K562 (cell line): ENCODE measurements around the gene PRKAG1. TPM values are rescaled to one million over a fixed set of nuclear protein-coding genes. Genes with fewer than 3 reads are reported as not detected.

Experiments
- GABPB1 ChIP-seq: sonication (generic); formaldehyde crosslinking; IDR thresholded peaks from 2 replicates; pipeline ENCODE4 v1.8.0; 2022; ENCODE audit warnings: mild to moderate bottlenecking, missing genetic modification reagents
- ILF3 ChIP-seq: fragments of 450-650 bp; IDR thresholded peaks from 2 replicates; pipeline ENCODE4 v1.6.1; 2018; ENCODE audit warnings: antibody characterized with exemption, mild to moderate bottlenecking, moderate library complexity, borderline replicate concordance
- polyA plus RNA-seq, 8 experiments: library from polyadenylated mRNA; depleted of rRNA in 4 of 8; stranded (reverse) in 5 of 8; unstranded in 3 of 8; fragments of >200 nt; fragmentation: Nextera tagmentation in 2 of 8; fragmentation: Illumina TruSeq in 1 of 8; extraction: Ambion mirVana in 2 of 8; extraction: Trizol in 1 of 8; gene quantifications; 2 replicates each; pipeline versions ENCODE4 v1.2.1 to v1.2.3, GENCODE V29; 2011 to 2014; ENCODE audit warnings: inconsistent platforms in 1 of 8, missing spikeins in 1 of 8
- total RNA-seq, 7 experiments: library from RNA; depleted of rRNA in 6 of 7; stranded (reverse); fragments of >200 nt in 6 of 7; fragmentation: Illumina TruSeq in 2 of 7; extraction: Trizol in 2 of 7; gene quantifications; 2 replicates each; pipeline versions ENCODE4 v1.2.1 to v1.2.3, GENCODE V29; 2011 to 2021; ENCODE audit warnings: low replicate concordance in 1 of 7
- TF ChIP-seq, protein P1 (sequence below): fragments of 250-450 bp; sonication (Bioruptor Pico); IDR thresholded peaks from 2 replicates; pipeline ENCODE4 v1.8.0; 2021; ENCODE audit warnings: mild to moderate bottlenecking, moderate library complexity
- TF ChIP-seq, protein P2 (sequence below): fragments of 450-650 bp; IDR thresholded peaks from 2 replicates; pipeline ENCODE4 v1.6.1; 2018; ENCODE audit not compliant: partially characterized antibody

PRKAG1 gene
- total and polyA plus RNA-seq, 9 of the 15 experiments (the other 6 are each of a cell fraction or from before 2014, with no cell fraction given): 51.1 to 126 (median 79.1) TPM

DNA sequence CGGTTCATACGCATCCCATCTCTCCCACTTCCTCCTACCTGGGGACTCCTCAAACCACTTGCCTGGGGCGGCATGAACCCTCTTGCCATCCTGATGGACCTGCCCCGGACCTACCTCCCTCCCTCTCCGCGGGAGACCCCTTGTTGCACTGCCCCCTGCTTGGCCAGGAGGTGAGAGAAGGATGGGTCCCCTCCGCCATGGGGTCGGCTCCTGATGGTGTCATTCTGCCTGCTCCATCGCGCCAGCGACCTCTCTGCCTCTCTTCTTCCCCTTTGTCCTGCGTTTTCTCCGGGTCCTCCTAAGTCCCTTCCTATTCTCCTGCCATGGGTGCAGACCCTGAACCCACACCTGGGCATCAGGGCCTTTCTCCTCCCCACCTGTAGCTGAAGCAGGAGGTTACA is 36.8 kb downstream of the PRKAG1 start (continued):
- no peak for TF ChIP-seq ILF3
- TF ChIP-seq, protein P1, sequence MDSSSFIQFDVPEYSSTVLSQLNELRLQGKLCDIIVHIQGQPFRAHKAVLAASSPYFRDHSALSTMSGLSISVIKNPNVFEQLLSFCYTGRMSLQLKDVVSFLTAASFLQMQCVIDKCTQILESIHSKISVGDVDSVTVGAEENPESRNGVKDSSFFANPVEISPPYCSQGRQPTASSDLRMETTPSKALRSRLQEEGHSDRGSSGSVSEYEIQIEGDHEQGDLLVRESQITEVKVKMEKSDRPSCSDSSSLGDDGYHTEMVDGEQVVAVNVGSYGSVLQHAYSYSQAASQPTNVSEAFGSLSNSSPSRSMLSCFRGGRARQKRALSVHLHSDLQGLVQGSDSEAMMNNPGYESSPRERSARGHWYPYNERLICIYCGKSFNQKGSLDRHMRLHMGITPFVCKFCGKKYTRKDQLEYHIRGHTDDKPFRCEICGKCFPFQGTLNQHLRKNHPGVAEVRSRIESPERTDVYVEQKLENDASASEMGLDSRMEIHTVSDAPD: no peak
- TF ChIP-seq, protein P2, sequence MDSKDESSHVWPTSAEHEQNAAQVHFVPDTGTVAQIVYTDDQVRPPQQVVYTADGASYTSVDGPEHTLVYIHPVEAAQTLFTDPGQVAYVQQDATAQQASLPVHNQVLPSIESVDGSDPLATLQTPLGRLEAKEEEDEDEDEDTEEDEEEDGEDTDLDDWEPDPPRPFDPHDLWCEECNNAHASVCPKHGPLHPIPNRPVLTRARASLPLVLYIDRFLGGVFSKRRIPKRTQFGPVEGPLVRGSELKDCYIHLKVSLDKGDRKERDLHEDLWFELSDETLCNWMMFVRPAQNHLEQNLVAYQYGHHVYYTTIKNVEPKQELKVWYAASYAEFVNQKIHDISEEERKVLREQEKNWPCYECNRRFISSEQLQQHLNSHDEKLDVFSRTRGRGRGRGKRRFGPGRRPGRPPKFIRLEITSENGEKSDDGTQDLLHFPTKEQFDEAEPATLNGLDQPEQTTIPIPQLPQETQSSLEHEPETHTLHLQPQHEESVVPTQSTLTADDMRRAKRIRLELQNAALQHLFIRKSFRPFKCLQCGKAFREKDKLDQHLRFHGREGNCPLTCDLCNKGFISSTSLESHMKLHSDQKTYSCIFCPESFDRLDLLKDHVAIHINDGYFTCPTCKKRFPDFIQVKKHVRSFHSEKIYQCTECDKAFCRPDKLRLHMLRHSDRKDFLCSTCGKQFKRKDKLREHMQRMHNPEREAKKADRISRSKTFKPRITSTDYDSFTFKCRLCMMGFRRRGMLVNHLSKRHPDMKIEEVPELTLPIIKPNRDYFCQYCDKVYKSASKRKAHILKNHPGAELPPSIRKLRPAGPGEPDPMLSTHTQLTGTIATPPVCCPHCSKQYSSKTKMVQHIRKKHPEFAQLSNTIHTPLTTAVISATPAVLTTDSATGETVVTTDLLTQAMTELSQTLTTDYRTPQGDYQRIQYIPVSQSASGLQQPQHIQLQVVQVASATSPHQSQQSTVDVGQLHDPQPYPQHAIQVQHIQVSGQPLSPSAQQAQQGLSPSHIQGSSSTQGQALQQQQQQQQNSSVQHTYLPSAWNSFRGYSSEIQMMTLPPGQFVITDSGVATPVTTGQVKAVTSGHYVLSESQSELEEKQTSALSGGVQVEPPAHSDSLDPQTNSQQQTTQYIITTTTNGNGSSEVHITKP: no peak
- TF ChIP-seq GABPB1 (CRISPR knock-in tag): no peak
- TF ChIP-seq, all 486 proteins: peak for 0
